Esophagus squamous epithelium (tissue), 4 donors: Measurements from ENCODE around the gene GALNT7.

ENCODE experiments used
- CTCF ChIP-seq, 6 experiments: fragments of 450-650 bp in 4 of 6; fragments of 200-600 bp in 2 of 6; sonication (generic) in 2 of 6; IDR thresholded peaks; one replicate each; pipeline ENCODE4 v1.5.1; 2016 to 2019; ENCODE audit warnings: antibody characterized with exemption in 6 of 6, mild to moderate bottlenecking in 4 of 6, moderate library complexity in 4 of 6
- POLR2A ChIP-seq, 4 donors: fragments of 450-650 bp; IDR thresholded peaks; one replicate each; pipeline ENCODE4 v1.6.1; 2017; ENCODE audit warnings: antibody characterized with exemption in 4 of 4, mild to moderate bottlenecking in 4 of 4, moderate library complexity in 3 of 4

GRCh38 chr4:173236301-173236700, 67.7 kb downstream of the GALNT7 start:
- TF ChIP-seq CTCF (IDR thresholded peaks at IDR 0.05), result no peak
- no peak for TF ChIP-seq POLR2A (IDR thresholded peaks at IDR 0.05)
